Stimulated activated CD4-positive, alpha-beta T cell treated with anti-CD3 and anti-CD28 coated beads, Interleukin-12 subunit alpha, Interleukin-12 subunit beta, amount 100 ng/mL, for 24 hours (primary cell): ENCODE results near the gene TM9SF2.
A peak's percentile ranks its signal among the peaks of the same experiment; 100 is the strongest.

ENCODE experiments used
- DNase-seq, 2 experiments: peaks; one replicate each; pipeline ENCODE4 v3.0.0-alpha.2; 2020; ENCODE audit warnings: low read depth in 2 of 2

TM9SF2 gene

DNA sequence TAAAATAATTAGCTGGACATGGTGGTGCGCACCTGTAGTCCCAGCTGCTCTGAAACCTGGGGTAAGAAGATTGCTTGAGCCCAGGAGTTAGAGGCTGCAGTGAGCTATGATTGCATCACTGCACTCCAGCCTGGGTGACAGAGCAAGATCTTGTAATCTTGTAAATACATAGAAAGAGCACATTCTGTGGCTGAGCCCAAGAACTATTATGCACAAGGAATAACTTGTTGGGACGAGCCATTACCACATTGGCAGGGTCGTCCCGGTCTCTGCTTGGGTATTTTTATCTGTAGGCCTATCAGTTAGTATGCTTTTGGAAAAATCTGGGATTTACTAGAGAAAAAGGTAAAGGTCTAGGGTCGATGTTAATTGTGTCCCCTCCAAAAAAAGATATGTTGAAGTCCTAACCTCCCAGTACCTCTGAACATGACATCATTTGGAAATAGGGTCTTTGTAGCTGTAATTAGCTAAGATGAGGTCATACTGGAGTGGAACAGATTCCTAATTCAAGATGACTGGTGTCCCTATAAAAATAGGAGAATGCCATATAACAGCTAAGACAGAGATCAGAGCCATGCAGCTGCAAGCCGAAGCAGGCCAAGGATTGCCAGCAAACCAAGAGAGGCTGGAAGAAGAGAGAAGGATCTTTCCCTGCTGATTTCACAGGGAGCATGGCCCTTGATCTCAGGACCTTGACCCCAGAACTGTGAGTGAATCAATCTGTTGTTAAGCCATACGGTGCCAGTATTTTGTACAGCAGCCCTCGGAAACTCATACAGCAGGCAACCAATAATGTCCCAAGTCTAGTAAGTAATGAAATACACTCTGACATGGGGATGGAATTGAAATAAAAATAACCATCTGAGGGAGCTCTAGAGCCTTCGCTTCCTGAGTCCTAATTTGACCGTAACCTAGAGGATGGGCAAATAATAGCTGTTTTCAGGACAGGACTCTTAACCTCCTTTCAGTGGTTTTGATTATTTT lies 77.0 kb downstream of the TM9SF2 start:
- no peak for DNase-seq

GRCh38 chr13:99580500-99581268 lies 79.4 kb downstream of the TM9SF2 start:
- DNase-seq = no peak

DNA sequence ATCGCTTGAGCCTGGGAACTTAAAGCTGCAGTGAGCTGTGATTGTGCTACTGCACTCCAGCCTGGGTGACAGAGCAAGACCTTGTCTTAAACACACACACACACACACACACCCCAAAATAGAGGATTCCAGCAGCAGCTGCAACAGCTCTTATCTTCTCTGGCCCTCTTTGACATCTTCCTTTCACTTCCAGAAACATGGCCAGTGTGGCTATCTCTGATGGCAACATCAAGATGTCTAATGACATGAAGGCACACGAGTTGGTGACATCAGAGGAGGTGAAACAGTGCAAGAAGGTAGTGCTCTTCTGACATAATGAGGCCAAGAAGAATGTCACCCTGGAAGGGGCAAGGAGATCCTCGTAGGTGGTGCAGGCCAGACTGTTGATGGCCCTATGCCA lies 81.2 kb downstream of the TM9SF2 start:
- no peak for DNase-seq

GRCh38 chr13:99585609-99586008 lies 84.3 kb downstream of the TM9SF2 start:
- no peak for DNase-seq

DNA sequence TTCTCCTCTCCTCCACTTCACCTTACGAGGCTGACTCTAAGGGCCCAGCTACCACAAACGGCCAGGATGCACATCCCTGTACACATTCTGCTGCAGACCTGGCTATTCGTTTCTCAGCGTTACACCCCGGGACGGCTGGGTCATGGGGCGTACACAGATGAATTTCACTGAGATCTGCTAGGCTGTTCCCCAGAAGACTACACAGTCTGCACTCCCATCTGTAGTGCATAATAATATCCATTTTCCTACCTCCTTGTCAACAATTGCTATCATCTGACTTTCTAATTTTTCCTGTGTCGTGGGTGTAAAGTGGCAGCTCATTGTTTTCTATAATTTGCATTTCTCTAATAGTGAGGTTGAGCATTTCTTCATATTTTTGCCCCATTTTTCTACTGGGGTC lies 85.7 kb downstream of the TM9SF2 start:
- no peak for DNase-seq

DNA sequence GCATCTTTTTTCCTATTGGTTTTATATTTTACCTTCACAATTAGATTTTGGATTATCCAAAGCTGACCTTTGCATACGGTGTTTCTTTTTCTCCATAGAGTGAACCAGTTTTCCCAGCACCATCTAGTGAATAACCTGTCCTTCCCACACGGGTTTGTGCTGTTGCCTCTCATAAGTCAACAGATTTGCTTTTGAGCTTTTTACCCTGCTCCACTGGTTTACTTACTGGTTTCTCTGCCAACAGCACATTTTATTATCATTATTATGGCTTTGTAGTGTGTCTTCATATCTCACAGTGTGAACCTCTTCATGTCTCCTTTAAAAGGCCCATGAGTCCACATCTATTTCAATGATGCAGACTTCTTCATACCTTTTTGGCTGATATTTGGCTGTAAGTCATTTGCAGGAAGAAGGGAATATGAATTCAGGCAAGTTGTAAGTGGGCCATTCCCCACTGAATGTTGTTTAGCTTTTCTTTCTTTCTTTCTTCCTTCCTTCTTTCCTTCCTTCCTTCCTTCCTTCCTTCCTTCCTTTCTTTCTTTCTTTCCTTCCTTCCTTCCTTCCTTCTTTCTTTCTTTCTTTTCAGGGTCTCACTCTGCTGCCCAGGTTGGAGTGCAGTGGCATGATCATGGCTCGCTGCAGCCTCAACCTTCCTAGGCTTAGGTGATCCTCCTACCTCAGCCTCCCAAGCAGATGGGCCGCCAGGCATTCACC lies 86.8 kb downstream of the TM9SF2 start:
- no peak for DNase-seq

DNA sequence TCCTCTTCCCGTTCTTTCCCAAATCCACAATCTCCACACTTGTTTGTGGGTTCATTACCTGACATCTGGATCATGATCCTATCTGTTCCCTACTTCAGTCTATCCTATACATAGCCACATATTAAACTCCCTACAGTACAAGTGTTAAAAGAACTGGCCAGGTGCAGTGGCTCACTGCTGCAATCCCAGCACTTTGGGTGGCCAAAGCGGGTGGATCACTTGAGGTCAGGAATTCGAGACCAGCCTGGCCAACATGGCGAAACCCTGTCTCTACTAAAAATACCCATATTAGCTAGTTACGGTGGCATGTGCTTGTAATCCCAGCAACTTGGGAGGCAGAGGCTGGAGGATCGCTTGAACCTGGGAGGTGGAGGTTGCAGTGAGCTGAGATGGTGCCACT lies 88.3 kb downstream of the TM9SF2 start:
- no peak for DNase-seq

GRCh38 chr13:99590519-99591011 lies 89.3 kb downstream of the TM9SF2 start:
- no peak for DNase-seq

DNA sequence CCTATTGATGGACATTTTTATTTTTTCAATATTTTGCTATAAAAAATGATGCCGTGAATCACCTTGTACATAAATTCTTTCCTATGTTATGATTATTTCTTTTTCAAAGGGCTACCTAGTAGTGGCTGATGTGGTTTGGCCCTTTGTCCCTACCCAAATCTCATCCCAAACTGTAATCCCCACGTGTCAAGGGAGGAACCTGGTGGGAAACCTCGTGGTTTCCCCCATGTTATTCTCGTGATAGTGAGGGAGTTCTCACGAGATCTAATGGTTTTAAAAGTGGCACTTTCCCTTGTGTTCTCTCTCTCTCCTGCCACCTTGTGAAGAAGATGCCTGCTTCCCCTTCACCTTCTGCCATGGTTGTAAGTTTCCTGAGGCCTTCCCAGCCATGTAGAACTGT lies 94.9 kb downstream of the TM9SF2 start:
- no peak for DNase-seq

- DNase-seq = no peak
Measured at GRCh38 chr13:99600318-99600717, 99.0 kb downstream of the TM9SF2 start.

- DNase-seq = no peak
Measured at GRCh38 chr13:99601535-99601934, 100.3 kb downstream of the TM9SF2 start.

DNA sequence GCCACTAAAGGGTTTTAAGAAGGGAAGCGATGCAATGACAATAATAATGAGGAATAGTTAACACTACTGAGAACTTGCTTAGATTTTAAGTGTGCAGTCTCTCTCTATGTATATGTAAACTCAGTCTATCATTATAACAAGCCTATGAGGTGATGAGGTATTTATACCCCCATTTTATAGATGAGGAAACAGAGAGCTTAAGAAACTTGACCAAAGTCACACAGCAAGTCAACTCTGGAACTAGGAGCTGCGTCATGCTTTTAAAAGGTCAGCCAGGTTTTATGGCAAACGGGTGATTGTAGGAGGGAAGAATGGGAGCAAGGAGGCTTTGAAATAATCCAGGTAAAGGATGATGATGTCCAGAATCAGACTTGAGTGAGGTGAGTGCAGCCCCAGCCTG lies 103.4 kb downstream of the TM9SF2 start:
- DNase-seq = no peak

- DNase-seq = peak; percentile 7 to 8
Measured at GRCh38 chr13:99605420-99606323, 104.4 kb downstream of the TM9SF2 start.

GRCh38 chr13:99606324-99607066 lies 105.2 kb downstream of the TM9SF2 start, which contains the start of gene CLYBL:
Gene CLYBL, plus strand, starts transcription at chr13:99606690.
- peak; percentile 79 to 84 for DNase-seq

DNA sequence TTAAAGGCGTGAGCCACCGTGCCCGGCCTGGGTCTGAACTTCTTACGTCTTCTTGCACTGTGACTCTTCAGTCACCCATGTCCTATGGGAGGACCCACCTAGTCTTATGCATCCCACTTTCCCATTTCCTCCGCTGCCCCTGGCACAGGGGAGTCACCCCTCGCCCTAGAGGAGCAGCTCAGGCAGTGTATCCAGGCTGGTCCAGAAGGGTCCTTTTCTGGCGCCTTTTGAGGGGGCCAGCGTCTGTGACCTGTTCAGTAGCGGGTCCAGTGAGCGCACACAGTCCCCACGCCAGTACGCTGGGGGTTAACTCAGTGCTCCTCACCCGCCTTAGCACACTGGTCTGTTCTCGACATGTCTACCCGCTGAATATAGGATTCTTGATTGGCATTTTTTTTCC lies 107.1 kb downstream of the TM9SF2 start:
- no peak for DNase-seq

- DNase-seq = no peak
Measured at GRCh38 chr13:99610702-99611289, 109.5 kb downstream of the TM9SF2 start.
